Measurements from ENCODE around the gene MALT1.

DNA sequence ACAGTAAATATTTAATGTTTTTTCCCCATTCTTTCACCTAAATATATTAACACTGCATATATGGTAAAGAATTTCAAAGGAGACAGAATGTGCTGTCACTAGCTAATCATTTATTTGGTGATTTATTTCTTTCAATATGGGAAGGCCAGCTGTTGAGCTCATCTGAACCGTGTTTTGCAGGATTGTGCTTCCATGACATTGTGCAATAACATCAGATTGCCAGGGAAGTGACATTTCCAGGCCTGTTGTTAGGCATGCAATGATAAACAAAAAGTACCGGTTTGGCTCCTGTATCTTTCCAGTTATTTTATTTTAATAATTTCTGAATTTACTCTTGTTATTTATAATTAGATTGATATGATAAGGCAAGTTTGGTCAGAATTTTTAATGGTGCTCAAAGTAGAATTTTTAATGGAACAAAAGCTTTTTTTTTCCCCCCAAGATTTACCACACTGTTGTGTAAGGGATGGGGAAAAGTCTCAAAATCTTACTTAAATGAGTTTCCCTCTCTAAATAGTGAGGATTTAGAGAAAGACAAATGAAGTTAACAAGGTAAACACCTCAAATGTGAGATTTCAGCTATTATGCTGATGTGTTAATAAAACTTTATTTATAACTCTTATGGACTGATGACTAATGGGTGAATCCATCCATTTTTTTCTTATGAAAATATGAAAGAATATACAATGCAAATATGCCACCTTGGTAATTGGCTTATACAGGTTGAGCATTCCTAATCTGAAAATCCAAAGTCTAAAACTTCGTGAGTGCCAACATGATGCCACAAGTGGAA lies 52.7 kb downstream of the MALT1 start:
- TF ChIP-seq, protein P1, sequence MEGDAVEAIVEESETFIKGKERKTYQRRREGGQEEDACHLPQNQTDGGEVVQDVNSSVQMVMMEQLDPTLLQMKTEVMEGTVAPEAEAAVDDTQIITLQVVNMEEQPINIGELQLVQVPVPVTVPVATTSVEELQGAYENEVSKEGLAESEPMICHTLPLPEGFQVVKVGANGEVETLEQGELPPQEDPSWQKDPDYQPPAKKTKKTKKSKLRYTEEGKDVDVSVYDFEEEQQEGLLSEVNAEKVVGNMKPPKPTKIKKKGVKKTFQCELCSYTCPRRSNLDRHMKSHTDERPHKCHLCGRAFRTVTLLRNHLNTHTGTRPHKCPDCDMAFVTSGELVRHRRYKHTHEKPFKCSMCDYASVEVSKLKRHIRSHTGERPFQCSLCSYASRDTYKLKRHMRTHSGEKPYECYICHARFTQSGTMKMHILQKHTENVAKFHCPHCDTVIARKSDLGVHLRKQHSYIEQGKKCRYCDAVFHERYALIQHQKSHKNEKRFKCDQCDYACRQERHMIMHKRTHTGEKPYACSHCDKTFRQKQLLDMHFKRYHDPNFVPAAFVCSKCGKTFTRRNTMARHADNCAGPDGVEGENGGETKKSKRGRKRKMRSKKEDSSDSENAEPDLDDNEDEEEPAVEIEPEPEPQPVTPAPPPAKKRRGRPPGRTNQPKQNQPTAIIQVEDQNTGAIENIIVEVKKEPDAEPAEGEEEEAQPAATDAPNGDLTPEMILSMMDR (IDR thresholded peaks at IDR 0.05): no peak
- TF ChIP-seq POLR2A (IDR thresholded peaks at IDR 0.05): no peak
